IPS-18c (cell line): ENCODE data around the gene FAM9C.

Experiments
- H3K4me3 ChIP-seq: 2 replicates; pipeline ENCODE4 v1.7.0; 2013; ENCODE audit warnings: low read depth, mild to moderate bottlenecking, low read length, moderate library complexity; ENCODE audit not compliant: insufficient read depth
- H3K9me3 ChIP-seq: one replicate; pipeline ENCODE4 v1.6.1; 2013; ENCODE audit warnings: mild to moderate bottlenecking, low read length, moderate library complexity; ENCODE audit not compliant: control insufficient read depth, insufficient read depth

FAM9C gene

DNA sequence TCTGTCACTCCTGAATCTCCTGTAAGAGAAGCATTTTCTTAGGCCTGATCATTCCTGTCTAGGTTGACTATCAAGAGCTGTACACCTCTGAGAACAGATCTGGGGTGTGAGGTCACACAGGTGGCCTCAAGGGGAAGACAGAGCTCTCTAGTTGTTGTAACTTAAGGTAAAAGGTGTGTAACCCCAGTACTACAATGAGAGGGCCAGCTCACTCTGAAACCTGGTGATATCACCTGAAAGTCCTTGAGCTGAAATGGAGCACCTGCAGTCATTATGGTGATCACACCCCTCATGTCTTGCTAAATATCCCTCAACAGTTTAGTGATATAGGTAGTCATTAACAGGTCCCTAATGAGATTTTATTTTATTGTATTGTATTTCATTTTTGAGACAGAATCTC is 8.8 kb upstream of the FAM9C start:
- Histone ChIP-seq H3K9me3 (peaks cover 4% of the 10 kb centered on the region), H3K4me3 (no peak overlapping the region)

DNA sequence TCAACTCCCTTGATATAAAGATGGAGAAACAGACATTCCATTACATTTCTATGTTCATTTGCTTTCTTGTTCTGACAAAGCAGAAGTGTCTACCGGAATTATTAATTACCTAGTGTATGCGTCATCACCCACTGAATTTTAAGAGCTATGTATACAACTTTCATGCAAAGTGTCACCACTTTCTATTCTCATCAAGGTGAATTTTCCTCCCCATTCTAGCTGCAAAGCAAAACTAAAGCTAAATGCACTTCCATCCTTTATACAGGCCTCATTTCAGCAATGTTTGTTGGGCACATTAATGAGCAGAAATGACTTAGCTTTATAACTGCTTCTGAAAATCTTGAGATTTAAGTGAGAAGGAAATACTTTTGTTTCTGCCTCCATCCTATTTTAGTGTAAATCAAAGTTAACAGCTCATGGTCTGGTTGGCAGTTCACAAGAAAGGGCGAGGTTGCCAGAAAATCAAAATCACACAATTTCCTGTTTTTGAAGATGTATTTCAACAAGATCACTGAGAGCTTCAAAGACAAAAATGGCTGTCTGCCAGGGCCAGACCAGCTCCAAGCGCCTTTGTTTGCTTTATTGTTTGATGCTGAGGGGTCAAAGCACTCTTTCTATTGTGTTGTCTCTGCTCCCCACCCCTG is 7.2 kb upstream of the FAM9C start:
- Histone ChIP-seq H3K9me3 (peaks cover 4% of the 10 kb centered on the region), H3K4me3 (no peak overlapping the region)

DNA sequence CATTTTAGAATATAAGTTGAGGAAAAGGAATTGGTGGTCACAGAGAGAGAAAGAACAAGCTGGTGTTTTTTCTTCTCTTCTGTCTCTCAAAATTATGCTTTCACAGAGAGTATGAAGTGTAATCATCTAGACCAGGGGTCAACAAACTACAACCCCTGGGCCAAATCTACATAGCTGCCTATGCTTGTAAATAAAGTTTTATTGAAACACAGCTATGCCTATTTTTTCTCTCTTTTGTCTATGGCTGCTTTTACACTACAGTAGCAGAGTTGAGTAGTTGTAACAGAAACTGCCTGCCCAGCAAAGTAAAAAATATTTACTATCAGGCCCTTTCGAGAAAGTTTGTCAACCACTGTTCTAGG is 6.7 kb upstream of the FAM9C start:
- Histone ChIP-seq H3K4me3 (no peak overlapping the region), H3K9me3 (peaks cover 2% of the 10 kb centered on the region)

DNA sequence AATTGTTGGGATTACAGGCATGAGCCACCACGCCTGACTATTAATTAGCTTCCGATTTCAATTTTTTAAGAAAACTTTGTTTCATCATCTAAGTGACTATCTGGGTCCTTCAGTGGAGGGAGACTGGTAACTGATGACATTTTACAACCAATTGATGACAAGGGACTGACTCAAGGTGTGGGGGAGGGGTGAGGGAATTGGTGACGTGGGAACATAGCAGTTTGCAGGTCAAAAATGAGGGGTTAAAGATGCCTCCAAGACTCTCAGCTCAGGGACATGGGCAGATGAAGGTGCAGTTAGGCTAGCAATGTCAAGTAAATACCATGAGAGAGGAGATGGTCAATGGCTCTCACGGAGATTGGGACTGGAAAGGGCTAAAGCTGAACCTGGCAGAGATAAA is 5.7 kb upstream of the FAM9C start:
- Histone ChIP-seq H3K9me3 (peaks cover 2% of the 10 kb centered on the region), H3K4me3 (no peak overlapping the region)

DNA sequence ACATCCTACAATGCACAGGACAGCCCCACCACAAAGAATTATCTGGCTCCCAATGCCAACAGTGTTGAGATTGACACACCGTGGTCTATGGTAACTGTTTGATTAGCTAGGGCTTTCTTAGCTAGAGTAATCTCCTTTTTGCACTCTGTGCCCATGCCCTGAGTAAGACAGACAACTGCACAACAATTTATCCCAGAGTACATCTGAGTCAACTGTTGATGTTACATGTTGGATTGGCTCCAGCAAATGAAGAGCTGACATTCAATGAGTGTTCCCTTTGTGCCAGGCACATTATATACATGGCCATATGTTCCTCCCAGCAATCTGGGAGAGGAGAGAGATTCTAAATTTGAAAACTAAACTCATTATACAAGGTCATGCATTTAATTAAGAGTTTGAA is 3.9 kb upstream of the FAM9C start:
- Histone ChIP-seq H3K9me3 (peaks cover 8% of the 10 kb centered on the region), H3K4me3 (no peak overlapping the region)

DNA sequence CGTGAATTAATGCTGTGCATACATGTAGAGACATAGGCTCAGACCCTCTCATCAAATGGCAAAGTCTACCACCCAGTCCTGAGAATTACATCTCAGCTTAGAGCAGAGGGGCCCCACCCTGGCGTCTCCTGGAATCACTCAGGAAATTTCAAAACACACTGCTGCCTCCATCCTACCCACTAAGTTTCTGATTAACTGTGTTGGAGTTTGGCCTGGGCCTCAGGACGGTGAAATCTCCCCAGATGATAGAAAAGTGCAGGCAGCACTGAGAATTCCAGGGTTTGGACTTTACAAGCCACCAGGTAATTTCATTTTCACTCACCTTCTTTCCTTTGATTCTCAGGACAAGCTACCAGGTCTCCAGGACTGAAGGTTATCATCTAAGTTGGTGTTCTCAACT is 3.3 kb upstream of the FAM9C start:
- H3K9me3 ChIP-seq, result peaks cover 6% of the 10 kb centered on the region
- H3K4me3 ChIP-seq, result no peak overlapping the region

DNA sequence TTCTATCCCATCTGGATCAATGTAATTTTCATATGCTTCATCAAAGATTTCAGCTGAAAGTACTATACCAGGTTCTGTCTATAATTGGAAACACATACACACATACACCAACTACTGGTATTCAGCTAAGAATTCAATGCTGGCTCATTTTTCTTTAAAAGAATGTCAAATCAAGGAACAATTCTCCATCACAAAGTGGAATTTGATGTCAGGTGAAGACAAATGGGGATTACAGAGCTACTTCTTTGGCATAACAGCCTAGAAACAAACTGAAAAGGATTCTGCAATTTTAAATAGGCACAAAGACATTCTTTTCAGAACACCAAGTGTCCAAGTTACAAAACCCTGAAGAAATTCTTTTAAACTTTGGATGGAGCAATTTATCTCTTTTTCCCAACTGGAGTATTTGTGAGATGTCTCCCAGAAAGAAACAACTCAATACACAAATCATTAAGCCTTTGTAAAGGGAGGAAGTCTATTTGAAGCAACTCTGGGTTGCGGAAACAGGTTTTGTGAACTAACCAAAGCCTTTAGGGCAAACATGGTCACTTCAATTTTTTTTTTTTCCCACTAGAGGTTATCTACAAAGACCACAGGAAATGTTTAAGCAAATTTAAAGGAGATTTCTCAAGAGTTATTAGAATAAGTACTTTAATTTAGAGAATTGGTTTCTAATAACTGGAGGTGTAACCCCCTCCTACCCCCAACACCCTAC is 1.9 kb upstream of the FAM9C start:
- no peak overlapping the region for H3K4me3 ChIP-seq
- H3K9me3 ChIP-seq, result peaks cover 6% of the 10 kb centered on the region

DNA sequence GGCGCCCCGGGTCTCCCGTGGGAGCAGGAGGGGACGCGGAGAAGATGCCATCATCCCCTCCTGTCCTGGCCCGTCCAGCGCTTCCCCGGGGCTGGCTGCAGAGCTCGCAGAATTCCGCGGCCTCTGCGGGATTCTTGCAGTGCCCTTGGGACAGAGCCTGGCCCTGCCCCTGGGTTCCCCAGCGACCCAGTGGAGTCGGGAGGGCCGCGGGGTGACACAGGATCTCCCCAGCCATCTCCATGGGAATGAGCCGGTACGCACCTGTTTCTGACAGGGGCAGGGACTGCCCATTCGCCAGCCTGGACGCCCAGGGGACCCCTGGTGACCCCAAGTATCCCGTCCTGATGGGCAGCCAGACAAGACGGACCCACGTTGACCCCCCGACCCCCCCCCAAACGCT is 482 bp downstream of the FAM9C start:
- H3K9me3 ChIP-seq, result peaks cover 8% of the 10 kb centered on the region
- H3K4me3 ChIP-seq, result no peak overlapping the region

DNA sequence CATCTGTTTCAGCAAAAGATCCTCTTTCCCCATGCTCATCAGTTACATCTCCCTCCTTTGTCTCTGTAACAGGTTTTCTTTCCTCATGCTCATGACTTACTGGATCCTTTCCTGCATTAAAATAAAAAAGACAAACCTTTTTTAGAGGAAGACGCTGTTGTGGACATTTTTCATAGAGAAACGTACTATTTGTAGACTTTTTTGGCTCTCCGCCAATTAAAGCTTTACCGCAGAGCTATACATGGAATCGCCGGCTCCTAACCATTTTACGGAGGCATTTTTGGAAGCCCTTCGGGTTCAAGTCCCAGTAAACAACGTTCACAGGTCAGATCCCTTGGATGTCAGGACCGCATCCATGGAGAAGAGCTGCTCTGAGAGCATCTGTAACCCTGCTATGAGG is 1.3 kb downstream of the FAM9C start:
- H3K9me3 ChIP-seq, result peaks cover 8% of the 10 kb centered on the region

DNA sequence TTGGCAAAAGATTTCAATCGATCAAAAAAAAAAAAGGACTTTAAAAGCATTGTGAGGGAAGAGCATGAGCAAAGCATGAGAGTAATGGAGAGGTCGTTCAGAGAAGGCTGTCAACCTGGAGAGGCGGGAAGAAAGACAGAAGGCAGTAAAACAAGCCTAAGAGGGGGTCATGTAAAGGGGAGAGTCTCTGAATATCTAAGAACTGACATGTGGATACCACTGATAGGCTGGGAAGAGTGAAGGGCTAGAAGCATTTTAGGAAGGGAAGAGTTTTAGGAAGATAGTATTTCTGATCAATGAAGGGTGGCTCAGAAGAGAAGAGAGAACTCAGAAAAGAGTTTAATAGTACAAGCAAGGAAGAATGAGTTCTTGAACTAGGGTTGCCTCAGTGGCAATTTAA is 7.5 kb downstream of the FAM9C start:
- H3K4me3 ChIP-seq, result no peak overlapping the region
- H3K9me3 ChIP-seq, result peaks cover 2% of the 10 kb centered on the region

More for the DNA sequence above, 1.3 kb downstream of the FAM9C start:
- H3K4me3 ChIP-seq, result no peak overlapping the region

DNA sequence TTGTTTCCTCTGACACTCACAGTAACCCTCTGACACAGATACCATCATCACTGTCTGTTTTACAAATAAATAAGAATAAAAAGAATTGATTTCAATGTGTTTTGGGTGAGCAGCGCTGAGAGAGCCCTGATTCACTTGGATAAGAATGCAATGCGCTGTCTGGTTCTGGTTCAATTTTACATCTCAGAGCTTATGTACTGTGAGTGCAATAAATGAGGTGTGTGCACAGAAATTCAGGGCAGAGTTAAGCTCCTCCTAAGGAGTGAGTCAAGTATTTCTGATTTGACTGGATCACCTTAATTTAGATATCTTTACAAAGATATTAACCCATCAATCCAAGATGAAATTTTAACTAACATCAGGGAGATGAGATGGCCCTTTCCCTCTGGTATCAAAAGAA is 11.2 kb downstream of the FAM9C start:
- Histone ChIP-seq H3K9me3 (no peaks in the 10 kb centered on the region), H3K4me3 (no peak overlapping the region)

DNA sequence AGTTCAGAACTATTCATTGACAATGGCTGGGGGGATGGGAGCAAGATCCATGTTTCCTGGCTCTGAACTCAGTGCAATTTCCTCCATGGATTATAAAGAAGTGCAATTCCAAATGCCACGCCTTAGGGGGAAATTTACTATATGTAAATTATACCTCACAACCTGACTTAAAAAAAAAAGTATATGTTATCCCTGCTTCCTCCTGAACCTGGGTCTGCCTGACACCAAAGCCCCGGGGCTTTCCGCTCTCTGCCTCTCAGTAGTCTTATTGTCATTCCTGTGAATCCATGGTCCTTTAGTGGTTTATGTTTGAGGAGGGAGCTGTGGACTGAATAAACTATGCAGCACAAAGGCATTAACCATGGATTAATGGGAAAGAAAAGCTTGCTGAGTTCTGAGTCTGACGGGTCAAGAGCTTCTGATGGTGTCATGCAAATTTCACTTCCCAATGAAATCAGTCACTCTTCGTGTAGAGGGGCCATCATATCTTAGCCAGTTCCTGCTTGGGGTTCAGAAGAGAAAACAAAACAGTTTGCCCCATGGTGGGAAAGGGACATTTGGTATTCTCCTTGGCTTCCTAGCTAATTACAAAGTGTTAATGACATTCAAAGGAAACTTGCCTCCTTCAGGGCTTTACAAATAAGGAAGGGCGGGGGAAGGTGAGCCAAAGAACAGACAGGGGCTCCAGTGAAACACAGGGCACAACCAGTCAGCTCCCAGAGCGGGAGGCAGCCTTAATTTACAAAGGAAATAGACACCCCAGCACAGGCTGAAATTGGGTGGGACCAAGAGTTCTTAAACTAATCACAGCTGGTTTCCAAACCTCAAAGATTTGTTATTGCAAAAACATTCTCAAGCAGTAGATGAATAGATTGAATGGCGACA is 14.3 kb downstream of the FAM9C start:
- no peak overlapping the region for H3K4me3 ChIP-seq
- no peaks in the 10 kb centered on the region for H3K9me3 ChIP-seq

DNA sequence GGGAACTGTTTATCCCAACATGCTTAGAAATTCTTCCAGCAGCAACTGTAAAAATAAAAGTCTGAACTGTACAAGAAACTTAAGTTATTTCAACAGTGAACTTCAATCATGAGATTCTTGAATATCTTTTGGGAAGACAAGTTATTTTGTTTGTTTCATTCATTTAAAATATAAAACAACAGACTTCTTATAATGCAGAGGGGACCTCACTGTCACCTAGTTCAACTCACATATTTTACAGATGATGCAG is 14.9 kb downstream of the FAM9C start:
- Histone ChIP-seq H3K9me3 (no peaks in the 10 kb centered on the region), H3K4me3 (no peak overlapping the region)

DNA sequence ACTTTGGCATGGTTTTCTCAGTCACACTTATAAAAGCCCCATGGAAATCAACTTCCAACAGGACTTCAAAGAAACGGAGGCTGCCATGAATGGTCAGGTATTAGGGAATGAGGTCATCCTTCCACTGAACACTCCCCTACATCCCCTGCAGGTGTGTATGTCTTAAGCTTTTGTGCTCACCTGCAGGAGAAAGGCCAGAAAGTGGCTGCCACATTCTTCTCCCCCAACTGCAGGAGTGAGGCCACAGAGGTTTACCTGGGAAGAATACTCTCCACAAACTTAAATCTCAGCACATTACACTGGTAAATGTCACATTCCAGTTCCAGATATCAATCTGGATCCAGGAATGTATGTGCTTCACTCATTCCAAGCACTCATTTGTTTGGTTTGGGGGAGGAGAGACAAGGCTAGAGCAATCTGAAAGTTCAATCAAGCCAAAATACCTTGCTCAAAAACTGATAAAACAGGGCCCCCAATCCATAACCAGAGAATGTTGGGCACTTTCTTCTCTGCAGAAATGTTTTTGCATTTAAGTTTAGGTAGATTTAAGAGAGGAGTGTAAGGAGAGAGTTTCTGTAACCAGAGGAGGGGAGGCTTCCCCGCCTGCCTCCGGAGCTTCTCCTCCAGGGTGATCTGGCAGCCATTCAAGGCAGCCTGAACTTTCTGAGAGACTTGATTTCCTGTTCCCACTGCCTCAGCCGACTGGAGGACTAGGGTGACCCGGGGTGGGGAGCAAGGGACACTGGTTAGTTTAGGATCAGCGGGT is 15.4 kb downstream of the FAM9C start:
- Histone ChIP-seq H3K4me3 (no peak overlapping the region), H3K9me3 (no peaks in the 10 kb centered on the region)

DNA sequence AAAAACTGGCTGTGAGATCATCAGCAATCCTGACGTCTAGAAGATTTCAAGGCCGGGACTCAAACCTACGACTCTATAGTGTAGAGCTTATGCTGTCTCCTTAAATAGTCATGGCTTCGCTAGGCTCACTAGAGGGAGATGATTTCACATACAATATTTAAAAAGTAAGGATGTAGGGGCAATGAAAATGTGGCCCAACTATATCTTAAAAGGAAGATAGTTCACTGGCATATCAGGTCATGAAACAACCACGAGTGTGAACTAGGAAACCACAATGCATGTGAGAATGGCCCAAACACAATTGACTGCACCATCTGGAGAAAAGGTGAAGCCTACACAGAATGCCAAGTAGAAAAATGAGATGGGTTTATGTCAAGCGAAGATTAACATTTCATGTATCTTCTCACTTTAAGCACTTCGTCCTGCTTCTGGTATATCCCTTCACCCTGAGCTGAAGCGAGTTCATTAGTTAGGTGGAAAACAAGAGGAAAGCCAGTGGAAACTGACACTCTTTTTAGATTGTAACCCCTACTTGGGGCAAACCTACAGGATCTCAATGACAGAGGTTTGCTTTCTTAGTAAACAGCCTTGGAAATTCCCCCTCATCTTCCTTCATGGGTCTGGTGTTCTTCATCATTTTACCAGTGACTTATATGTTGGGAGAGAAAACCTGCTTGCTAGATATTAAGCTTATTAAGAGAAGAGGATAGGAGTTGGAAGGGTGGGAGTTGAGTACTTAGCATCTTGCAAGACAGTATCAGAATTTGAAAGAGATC is 17.4 kb downstream of the FAM9C start:
- Histone ChIP-seq H3K9me3 (no peaks in the 10 kb centered on the region), H3K4me3 (no peak overlapping the region)

DNA sequence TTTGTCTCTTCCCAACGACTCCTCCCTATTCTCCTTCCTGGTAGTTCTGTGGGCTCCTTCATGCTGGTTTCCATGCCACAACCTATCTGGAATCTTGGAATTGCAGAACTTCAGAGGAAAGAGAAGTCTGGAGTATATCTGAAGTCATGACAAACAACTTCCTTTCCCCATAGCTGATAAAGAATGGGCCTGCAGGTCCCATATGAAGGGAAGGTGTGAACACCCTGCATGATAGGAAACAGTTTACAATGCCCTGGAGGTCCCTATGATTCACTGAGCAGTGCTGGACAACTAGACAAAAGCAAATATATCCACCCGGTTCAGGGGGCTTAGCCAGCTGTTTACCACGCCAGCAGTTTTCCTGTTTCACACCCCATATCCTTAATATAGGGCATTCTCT is 19.4 kb downstream of the FAM9C start:
- Histone ChIP-seq H3K4me3 (no peak overlapping the region), H3K9me3 (no peaks in the 10 kb centered on the region)

DNA sequence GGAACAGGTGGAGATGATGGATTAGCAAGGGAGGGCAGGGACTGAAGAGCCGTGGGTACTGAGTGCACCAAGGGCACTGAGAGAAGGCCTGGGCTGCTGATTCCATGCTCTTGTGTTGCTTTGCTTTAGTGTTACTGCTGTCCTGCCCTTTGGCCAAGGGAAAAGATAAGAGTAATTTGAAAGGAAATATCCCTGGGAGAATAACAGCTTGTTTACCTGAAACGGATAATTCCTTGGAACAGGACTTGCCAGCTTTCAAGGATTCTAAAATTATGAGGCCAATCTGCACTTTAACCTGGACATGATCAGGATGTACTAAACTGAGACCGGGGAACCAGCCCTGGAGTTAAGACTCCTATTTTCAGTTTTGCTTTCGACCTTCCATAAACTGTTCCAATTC is 20.4 kb downstream of the FAM9C start:
- Histone ChIP-seq H3K4me3 (no peak overlapping the region), H3K9me3 (no peaks in the 10 kb centered on the region)
